ENCODE results near the gene LRRC10.

GRCh38 chr12:69658203-69658602 lies 47.5 kb upstream of the LRRC10 start:
- TF ChIP-seq CTCF (tag by site-specific recombination; IDR thresholded peaks at IDR 0.05) = no peak
- TF ChIP-seq ZNF157 (tag by site-specific recombination; IDR thresholded peaks at IDR 0.05) = no peak
